Hypothalamus (tissue), 51 donors: Measurements from ENCODE around the gene PRELID1.
"Not testable (repeated sequence)": the region's sequence is repeated elsewhere in the genome, so short reads cannot be mapped to it uniquely, and the experiment has no call there.

Experiments used
- DNase-seq, 51 donors: peaks; one replicate each; lab custom pipeline; 2025; lab: John Stamatoyannopoulos, UW

The PRELID1 gene

DNA sequence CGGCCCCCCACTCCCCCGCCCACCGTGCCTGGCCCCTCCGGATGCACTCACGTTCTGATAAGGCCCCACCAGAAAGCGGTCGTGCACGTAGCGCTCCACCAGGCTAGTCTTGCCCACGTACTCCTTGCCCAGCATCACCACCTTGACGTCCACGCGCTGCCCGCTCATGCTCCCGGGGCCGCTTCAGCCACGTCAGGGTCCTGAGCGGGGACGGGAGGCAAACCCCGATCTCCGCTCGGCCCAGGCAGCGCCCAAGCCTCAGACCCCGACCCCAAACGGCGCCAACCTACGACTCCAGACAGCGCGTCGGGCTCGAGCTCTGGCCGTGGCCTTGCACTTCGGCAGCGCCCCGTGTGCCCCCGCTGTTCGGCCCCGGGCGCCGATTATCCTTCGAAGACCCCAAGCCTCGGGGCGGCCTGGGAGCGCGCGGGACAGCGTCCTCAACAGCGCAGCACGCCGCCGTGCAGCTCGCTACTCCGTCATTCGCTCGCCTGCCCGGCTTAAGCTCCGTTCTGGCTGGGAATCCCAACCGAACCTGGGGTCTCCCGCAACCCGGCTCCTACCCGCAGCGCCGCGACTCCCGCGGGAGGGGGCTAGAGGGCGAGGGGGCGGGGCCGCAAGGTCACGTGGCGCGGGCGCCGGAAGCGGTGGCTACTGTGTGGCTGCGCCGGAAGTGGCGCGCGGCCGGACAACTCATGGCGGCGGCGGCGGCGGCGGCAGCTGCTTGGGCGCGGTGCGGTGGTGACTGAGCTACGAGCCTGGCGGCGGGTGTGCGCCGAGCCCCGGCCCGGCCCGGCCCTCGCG, at the start of gene PRELID1, which contains the start of gene RAB24:
Gene PRELID1 (plus strand): TSS at position 679 of the 804 bp plus-strand sequence. CDS start 187 bp downstream, outside the sequence.
Gene RAB24 (minus strand): TSS at position 599 of the 804 bp plus-strand sequence. CDS start 431 bp downstream, at position 168.
- DNase-seq, result peak; percentile 20 to 91 (median 78)

DNA sequence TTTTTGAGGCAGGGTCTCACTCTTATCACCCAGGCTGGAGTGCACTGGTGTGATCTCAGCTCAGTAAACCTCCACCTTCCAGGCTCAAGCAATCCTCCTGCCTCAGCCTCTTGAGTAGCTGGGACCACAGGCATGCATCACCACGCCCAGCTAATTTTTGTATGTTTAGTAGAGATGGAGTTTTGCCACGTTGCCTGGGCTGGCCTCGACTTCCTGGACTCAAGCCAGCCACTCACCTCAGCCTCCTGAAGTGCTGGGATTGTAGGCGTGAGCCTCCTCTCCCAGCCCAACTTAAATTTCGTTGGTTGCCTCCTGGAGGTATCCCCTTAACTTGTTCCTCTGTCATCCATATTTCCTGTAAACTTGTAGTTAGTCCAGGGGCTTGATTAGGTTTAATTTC, 47.3 kb upstream of the PRELID1 start:
- DNase-seq, result no peak

- not testable (repeated sequence) for DNase-seq
These were observed 44.9 kb upstream of the PRELID1 start for GRCh38 chr5:177258711-177259110.

DNA sequence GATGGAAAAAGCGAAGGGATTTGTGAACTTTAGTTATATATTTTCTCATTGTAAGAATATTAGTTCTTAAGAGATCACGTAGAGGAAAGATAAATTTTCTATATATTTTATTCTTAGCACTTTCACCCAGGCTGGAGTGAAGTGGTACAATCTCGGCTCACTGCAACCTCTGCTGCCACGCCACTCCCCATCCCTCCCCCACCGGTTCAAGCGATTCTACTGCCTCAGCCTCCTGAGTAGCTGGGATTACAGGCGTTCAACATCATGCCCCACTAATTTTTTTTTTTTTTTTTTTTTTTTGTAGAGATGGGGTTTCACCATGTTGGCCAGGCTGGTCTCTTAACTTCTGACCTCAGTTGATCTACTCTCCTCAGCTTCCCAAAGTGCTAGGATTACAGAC, 42.6 kb upstream of the PRELID1 start:
- DNase-seq, result no peak

DNA sequence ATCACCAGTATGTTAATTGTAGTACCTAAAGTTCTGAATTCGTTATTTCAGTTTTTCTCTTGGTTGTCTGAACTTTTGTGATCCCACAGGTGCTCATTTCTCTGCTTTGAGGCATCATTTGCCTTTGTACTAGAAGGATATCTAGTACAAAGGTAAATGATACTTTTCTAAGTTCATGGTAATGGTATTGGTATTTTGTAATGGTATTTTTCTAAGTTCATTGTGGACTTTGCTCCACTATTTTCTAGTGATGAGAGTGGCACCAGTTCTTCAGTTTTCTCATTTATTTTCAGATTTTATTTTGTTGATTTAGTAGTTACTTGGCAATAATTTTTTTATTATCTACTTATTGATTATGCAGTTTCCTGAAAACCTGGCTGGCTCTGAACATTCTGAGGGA, 42.1 kb upstream of the PRELID1 start:
- DNase-seq, result no peak

- no peak for DNase-seq
These were observed 39.4 kb upstream of the PRELID1 start for GRCh38 chr5:177264178-177264577.

- no peak for DNase-seq
These were observed 38.2 kb upstream of the PRELID1 start for GRCh38 chr5:177265395-177265794.

- DNase-seq, result no peak
These were observed 34.2 kb upstream of the PRELID1 start for GRCh38 chr5:177269232-177269895.

DNA sequence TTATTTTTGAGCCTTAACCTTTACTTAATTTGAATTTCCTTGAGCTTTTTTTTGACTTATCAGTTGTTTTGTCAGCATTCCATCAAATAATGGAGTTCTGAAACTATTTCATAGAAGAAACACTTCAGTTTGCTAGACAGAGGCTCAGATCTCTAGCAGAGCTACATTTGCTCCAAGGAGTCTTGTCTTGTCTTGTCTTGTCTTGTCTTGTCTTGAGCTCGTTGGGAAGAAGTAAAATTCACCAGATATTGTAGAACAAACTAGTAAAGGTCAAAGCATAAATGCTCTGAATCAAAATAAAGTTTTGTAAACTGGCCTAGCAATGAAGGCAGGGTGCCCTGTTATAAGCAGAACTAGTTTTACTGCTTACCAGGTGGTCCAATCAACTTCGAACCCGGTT, 33.6 kb upstream of the PRELID1 start:
- DNase-seq, result no peak

GRCh38 chr5:177270653-177271052, 32.9 kb upstream of the PRELID1 start:
- no peak for DNase-seq

DNA sequence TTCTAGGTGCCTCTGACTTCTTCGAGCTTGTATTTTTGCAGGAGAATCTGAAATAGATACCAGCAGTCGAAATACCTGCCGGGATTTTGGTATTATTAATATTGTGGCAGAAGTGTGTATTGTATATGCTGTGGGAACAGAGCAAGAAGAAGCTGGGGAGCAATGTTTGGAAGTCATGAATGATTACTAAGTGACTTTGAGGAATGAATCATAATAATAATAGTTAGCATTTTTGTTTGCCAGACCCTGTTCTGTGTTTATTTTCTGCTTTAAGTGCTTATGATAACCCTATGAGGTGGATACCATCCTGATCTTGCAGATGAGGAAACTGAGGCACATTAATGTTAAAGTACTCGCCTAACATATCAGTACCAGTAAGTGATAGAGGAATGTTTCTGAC, 32.5 kb upstream of the PRELID1 start:
- DNase-seq, result no peak

- no peak for DNase-seq
These were observed 27.7 kb upstream of the PRELID1 start for GRCh38 chr5:177275883-177276282.

DNA sequence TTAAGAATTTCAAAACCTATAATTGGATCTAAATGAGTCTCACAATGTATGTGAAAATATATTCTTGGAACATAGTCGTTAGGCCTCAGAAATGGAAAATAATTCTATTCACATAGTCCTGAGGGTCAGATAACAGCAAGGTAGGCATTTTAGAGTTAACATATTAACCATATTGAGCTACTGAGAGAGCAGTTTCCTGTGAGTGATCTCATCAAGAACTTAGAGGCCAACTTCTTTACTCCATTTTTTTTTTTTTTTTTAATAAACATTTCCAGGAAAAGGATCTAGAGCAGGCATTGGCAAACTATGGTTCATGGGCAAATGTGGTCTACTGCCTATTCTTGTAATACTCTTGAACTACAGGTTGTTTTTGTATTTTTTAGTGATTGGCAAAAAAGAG, 26.7 kb upstream of the PRELID1 start:
- no peak for DNase-seq

DNA sequence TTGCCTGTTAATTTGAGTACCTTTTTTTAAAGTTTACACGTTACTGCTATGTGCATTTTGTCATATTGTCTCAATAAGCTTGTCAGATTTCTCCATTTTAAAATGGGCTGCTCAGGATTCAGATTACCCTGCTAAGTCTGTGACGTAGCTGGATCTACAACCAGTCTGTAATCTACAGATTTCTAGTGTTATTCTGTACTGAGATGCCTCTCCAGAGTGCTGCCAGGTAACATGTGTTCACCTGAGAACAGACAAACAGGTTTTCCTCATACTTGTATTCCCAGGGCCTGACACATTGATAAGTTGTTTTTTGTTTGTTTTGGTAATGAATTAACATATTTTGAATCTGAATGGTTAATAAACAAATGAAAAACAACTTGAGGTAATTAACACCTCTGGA, 15.4 kb upstream of the PRELID1 start:
- no peak for DNase-seq

GRCh38 chr5:177290816-177291596, 12.6 kb upstream of the PRELID1 start:
- DNase-seq, result no peak

GRCh38 chr5:177291735-177292134, 11.9 kb upstream of the PRELID1 start:
- no peak for DNase-seq

DNA sequence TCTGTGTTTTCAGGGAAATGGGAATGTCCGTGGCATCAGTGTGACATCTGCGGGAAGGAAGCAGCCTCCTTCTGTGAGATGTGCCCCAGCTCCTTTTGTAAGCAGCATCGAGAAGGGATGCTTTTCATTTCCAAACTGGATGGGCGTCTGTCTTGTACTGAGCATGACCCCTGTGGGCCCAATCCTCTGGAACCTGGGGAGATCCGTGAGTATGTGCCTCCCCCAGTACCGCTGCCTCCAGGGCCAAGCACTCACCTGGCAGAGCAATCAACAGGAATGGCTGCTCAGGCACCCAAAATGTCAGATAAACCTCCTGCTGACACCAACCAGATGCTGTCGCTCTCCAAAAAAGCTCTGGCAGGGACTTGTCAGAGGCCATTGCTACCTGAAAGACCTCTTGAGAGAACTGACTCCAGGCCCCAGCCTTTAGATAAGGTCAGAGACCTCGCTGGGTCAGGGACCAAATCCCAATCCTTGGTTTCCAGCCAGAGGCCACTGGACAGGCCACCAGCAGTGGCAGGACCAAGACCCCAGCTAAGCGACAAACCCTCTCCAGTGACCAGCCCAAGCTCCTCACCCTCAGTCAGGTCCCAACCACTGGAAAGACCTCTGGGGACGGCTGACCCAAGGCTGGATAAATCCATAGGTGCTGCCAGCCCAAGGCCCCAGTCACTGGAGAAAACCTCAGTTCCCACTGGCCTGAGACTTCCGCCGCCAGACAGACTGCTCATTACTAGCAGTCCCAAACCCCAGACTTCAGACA, 9.6 kb upstream of the PRELID1 start:
- no peak for DNase-seq

DNA sequence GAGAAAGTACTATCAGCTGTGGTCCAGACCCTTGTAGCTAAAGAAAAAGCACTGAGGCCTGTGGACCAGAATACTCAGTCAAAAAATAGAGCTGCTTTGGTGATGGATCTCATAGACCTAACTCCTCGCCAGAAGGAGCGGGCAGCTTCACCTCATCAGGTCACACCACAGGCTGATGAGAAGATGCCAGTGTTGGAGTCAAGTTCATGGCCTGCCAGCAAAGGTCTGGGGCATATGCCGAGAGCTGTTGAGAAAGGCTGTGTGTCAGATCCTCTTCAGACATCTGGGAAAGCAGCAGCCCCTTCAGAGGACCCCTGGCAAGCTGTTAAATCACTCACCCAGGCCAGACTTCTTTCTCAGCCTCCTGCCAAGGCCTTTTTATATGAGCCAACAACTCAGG, 9.0 kb upstream of the PRELID1 start:
- DNase-seq, result no peak

DNA sequence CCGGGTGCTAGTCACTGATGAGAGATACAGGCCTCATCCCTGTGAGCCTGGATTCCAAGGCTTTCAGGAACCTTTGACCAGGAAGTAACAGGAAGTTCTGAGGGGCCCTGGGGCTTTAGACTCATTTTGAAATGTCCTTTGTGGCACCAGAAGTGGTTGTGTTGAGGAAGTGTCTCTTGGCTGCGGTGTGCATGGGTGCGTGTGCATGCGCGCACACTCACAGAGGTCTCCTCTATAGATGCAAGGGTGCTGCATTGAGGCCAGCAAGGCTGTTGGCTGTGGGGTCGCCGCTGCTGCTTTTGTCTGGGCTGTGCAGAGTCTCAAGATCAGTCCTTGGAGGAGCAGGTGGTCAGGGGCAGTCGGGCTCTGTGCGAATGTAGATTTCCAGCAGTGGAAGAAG, 7.7 kb upstream of the PRELID1 start:
- DNase-seq, result no peak

GRCh38 chr5:177296581-177296980, 7.0 kb upstream of the PRELID1 start:
- DNase-seq, result no peak

- no peak for DNase-seq
These were observed 5.7 kb upstream of the PRELID1 start for GRCh38 chr5:177297922-177298321.
